T follicular helper cell (primary cell): ENCODE measurements around the gene KIZ.

Source experiments
- DNase-seq: peaks from one replicate; pipeline ENCODE4 v3.0.0-alpha.2; 2020; ENCODE audit warnings: low read depth

Gene KIZ

GRCh38 chr20:21177767-21178166 is 51.9 kb downstream of the KIZ start:
- no peak for DNase-seq

- DNase-seq = no peak
Observed at GRCh38 chr20:21179757-21180156, 53.9 kb downstream of the KIZ start.

GRCh38 chr20:21180248-21180647 is 54.4 kb downstream of the KIZ start:
- DNase-seq = no peak

DNA sequence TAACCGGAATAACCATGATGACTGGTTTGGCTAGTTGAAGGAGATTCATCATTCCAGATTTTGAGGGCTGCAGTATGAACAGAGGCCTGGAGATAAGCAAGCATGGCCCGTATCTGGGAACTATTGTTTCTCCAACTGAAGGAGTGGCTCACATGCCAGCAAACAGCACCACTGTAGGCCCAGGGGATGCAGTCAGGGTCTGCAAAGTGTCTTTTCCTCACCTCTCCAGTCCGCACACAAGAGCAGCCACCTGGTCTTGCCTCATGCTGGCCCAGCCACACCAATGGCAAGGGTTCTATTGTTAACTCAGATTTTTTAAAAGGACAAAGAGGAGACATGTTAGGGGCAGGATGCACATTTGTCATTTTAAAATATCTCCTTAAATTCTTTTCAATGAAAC is 55.1 kb downstream of the KIZ start:
- no peak for DNase-seq

DNA sequence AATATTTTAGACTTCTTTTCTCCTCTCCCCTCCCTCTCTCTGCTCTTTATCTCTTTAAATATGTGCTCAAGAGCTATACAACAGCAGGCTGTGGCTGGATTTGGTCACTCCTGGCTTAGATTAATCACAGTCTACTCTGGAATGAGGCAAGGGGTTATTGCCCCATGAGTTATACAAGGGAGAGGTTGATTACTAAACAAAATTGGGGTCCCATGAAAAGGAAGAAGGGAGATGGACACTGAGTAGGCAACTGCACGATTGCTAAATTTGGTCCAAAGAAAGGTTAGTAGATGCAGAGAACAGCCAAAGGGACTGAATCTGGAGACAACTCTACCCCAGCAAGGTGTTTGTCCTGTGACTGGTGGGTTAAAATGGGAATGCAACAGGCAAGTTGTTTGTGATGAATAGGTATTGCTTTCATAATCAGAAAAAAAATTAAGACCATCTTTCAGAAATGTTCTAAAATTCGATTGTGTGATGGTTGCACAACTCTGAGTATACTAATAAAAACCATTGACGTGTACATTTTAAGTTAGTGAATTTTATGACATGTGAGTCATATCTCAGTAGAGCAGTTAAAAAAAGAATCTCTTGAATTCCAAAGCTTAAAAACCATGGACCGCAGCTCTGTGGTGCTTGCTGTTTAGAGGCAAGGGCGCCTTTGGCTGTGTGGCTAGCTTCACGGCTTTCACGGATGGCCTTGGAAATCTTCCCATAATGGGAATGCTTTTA is 57.1 kb downstream of the KIZ start:
- no peak for DNase-seq

- DNase-seq = no peak
Observed at GRCh38 chr20:21183722-21184121, 57.8 kb downstream of the KIZ start.

DNA sequence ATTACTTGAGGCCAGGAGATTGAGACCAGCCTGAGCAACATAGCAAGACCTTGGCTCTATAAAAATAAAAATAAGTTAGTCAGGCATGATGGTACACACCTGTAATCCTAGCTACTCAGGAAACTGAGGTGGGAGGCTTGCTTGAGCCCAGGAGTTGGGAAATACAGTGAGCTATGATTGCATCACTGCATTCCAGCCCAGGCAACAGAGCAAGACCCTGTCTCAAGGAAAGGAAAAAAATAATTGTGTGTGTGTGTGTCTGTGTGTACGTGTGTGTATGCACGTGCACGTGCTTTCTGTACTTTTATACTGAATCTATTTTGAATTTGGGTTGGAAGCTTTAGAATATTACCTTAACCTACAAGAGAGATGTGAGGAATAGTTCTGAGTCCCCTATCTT is 58.9 kb downstream of the KIZ start:
- DNase-seq = no peak

DNA sequence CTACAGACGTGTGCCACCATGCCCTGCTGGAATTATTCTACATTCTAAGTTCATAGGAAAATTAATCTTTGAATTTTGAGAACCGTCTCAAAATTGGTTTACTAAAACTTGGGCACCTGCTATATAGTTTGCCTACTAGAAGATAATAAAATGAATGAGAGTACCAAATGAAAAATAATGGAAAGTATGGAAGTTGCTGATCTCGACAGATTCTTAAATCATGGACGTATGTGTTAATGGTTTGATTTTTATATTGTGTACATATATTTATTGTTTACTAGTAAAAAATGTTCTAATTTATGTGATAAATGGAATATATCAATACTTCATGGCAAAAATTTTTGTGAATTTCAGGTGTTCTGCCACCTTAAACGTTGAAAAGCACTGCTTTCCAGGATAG is 60.0 kb downstream of the KIZ start:
- DNase-seq = no peak

DNA sequence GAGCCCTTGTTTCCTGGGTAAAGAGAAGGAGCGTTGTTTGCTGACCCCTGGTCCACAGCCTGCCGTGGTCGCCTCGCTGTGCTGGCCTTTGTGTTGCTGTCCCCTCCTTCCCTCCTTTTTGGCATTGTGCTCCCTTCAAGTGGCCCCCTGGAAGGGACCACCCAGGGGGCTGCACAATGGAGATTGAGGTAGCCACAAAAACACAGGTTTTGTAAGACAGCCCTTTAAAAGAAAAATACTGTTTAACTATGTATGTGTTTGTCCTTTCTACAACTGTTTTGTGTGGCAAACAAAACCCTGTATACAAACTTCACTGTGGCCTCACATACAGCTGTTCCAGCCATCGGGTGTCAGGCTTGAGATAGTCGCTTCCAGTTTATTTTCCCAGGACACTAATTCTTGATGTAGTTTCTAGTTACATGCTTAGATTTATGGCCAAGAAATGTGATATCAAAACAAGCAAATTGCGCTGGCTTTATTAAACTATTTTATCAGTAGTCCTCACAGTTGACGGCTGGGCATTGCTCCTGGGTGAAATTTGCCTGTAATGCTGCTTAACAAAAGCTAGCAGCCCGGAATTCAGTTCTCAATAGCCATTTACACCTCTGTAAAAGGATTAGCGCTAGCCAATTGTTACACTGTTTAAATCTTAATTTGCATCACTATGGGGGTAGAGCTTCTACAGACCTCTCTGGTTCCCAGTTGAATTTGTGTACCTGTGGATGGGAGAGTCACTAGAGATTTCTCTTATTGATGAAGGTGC is 64.1 kb downstream of the KIZ start:
- no peak for DNase-seq

DNA sequence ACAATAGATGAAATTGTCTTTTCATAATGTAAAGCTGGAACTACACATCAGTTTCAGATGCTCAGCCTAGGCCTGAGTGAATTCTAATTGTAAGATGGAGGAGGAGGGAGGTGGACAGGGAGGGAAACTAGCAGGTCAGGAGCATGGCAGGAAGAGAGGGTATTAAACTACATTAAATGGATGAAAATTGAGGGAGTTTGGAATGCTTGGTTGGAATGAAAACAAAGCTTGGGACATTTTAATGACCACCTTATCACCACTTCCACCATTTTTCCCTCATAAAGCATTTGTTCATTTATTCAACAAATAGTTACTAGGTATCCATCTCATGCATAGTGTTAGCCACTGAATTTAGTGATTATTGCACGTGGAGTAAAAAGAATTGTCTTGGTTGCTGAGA is 65.0 kb downstream of the KIZ start:
- no peak for DNase-seq

DNA sequence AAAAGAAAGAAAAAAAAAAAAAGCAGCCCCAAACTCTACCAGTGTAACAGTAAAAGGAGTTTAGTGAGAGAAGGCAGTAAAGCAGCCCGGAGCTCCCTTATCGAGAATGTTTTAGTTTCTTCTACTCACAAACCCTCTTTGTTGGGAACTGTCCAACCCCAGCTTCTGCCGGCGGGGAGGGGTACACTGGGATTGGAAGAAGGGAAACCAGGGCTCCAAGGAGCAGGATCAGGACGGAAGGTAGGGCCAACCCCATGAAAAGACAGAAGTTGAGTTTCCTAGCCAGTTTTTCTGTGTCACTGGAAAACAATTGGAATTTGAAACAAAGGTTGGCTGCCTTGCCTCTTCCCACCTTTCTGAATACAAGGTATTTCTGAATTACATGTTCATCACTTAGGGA is 66.0 kb downstream of the KIZ start:
- DNase-seq = no peak

- DNase-seq = no peak
Observed at GRCh38 chr20:21202259-21202658, 76.4 kb downstream of the KIZ start.

DNA sequence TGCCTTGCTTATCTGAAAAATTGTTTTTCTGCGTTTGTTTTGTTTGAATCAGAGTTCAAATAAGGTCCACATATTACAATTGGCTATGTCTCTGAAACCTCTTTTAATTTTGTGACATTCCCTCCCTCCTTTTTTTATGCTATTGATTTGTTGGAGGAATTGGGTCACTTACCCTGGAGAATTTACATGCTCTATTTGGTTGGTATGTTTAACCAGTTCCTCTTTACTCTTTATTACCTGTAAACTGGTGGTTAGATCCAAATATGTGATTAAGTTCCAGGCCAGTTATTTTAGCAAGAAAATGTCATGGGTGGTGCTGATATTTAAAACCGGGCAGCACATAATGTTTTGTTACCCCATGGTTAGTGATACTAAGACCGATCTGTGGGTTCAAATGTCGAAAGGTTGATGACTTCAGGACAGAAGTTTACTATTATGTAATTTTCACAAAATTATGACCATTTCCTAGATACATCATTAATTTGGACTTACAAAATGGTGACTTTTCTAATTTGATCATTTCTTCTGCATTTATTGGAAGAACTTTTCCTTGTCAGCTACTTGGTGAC is 77.3 kb downstream of the KIZ start:
- DNase-seq = no peak

GRCh38 chr20:21206584-21206983 is 80.7 kb downstream of the KIZ start:
- DNase-seq = no peak

DNA sequence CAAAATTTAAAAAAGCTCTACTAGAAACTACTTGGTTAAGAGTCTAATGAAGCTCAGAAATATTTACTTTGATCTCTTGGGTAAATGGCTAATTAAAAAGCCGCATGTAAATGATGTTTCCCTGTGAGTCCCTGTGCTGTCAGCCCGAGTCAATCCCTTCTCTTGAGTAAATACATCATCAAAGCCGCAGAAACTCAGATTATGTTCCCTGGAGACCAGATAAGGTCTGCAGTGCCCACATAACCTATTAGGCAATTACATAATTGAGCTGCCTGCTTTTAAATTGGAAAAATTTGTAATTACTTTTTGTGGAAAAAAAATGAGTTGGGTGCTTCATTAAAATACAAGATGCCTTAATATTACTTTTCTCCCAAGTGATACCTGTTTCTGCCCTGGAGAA is 83.1 kb downstream of the KIZ start:
- no peak for DNase-seq

DNA sequence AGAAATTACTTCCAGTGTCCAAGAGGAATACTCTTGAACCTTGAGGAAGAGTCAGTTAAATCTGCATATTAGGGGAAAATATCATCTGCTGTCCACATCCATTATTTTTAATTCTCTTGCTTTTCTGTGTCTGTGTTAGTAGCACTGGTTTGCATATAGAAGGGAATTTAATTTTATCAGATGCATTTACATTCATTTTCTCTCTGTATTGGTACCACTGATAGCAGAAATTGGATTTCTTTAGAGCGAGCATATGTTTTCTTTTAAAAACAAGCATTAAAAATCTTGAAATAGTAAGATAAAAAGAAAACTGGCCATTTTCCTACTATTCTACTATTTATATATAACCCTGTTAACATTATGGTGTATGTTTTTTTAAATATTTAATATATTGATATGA is 83.8 kb downstream of the KIZ start:
- DNase-seq = no peak

GRCh38 chr20:21213691-21214090 is 87.8 kb downstream of the KIZ start:
- DNase-seq = no peak

DNA sequence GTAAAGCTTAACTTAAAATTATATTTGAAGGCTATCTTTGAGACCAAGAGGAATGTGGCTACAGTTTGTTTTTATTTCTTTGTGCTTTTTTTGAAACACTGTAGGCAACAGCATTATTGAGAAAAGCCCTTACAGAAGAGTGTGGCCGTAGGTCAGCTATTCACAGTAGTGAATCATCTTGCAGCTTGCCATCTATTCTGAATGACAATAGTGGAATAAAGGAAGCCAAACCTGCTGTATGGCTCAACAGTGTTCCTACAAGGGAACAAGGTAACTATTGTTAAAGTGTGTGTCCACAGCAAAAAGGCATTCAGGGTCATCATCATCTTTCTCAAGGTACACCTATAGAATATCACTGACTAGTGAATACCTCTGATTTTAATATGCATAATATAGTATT is 88.5 kb downstream of the KIZ start:
- no peak for DNase-seq

DNA sequence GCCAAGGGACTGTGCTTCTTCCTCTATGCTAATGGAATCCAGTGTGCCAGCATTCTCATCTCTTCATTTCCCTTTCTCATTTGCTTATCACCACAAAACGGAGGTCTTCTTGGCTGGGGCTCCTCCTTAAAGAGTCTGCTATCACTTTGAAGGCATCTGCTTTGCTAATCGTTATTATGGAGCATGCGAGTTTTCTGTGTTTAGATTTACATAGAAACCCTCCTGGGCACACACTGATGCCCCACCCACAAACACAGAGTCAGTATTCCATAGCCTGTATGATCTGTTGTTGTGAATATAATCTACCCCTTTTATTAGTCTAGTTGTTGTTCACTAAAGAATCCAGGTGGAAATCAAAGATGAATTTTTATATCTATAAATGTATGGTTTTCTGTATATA is 93.8 kb downstream of the KIZ start:
- no peak for DNase-seq

GRCh38 chr20:21224217-21224616 is 98.3 kb downstream of the KIZ start:
- no peak for DNase-seq

DNA sequence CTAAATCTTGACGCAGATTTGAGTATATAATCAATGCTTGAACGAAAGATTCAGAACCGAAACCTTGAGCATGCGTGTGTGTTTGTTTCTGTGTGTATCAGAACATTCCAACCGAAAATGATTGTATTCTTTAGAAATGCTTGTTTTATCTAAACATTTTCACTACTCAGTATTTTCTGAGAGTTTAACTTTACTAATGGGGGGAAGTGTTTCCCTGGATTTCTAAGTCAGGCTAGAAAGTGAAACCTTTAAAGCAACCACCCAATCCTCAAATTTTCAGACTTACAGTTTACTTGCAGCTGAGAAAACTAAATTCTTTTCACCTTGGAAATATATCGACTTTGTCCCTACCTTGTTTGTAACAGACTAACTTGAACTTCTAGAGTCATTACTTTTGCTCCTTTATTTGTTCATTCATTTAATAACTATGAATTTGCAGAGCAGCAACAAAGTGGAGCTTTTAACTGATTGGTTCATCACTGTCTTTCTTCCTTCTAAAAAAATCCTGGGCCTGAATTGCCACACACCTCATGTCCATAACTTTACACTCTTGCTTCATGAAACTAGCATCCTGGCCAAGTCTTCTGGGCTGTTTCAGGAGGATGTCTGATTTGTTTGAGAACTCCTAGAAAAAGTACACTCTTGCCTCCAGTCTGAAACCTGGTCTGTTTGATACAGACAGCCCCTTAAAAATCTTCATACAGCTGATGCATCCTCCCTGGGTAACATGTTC is 99.5 kb downstream of the KIZ start:
- DNase-seq = no peak

DNA sequence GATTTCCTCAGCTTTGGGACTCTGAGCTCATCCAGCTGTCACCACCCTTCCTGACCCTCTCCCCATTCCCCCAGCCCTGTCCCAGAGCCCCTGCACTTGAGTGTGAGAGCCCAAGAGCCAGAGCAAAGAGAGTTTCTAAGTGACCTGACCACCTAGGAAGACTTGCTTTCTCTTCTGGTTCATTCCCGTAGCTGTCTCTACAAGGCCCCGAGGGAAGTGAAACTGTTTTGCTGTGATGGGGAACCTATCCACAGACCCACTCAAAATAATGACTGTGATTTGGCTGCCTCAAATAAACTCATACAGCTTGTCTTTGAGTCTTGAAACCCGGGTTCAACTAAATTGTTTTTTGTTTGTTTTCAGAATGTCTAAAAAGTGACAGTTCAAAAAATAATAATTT is 102.6 kb downstream of the KIZ start:
- DNase-seq = no peak

GRCh38 chr20:21229163-21229562 is 103.3 kb downstream of the KIZ start:
- no peak for DNase-seq
